HG03060 (cell line): ENCODE measurements around the gene OR5AS1.
"Not testable (repeated sequence)": the region's sequence is repeated elsewhere in the genome, so short reads cannot be mapped to it uniquely, and the experiment has no call there.

Source experiments
- ATAC-seq: cut with Tn5 transposase; IDR thresholded peaks from one replicate; pipeline ENCODE4 v1.9.1; 2021; ENCODE audit warnings: low read depth, moderate number of reproducible peaks; ENCODE audit not compliant: unreplicated experiment

OR5AS1 gene

DNA sequence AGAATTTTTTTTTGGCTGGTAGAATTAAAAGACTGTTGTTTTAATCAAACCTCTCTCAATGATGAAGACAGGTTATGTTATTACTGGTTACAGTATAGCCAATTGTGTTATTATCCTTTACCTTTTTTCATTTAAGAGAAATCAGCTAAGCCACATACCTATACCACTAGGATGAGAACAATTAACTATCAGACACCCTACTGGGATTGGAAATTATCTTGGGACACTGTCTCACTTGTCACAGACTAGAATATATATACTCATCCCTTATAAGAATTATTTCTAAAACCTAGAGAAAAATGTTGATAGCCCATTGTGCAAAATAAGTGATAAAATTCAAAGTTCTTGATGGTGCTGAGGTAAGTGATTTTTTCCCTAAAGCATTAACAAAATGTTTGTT lies at the start of gene OR5AS1:
TSS of gene OR5AS1 (plus strand) at position 301 of the 400 bp plus-strand sequence. CDS start 2,765 bp downstream, outside the sequence.
- ATAC-seq = no peak

DNA sequence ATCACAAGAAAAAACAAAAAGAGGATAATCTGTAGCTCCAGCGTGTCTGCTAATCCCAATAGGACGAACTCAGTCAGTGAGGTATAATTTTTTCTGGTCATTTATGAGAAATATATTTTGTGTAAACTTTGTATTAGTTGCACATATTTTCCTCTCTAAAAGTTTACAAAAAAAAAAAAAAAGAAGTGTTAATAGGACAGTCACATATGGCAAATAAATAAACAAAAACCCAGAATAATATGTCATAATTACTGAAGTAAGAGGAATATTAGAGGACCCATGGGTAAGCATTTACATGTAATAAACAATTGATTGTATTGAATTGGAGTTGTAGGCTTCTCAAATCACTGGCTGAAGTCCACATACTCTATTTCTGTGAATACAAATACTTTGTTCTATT lies 32.9 kb upstream of the OR5AS1 start, which contains the start of gene OR5F1:
TSS of gene OR5F1 (minus strand) at position 101 of the 400 bp plus-strand sequence. CDS start at position 101, 0 bp downstream.
- ATAC-seq = no peak

DNA sequence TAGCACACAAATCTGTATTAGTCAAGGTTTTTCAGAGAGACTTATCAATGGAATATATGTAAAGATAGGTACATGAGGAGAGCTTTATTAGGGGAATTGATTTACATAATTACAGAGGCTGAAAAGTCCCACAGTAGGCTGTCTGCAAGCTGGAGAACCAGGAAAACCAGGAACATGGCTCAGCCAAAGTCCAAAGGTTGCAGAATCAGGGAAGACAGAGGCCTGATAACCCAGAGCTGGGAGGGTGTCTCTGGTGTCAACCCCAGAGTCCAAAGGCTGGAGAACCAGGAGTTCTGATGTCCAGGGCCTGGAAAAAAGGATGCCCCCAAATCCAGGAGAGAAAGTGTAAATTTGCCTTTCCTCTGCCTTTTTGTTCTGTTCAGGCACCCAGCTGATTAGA lies 16.7 kb upstream of the OR5AS1 start:
- no peak for ATAC-seq

DNA sequence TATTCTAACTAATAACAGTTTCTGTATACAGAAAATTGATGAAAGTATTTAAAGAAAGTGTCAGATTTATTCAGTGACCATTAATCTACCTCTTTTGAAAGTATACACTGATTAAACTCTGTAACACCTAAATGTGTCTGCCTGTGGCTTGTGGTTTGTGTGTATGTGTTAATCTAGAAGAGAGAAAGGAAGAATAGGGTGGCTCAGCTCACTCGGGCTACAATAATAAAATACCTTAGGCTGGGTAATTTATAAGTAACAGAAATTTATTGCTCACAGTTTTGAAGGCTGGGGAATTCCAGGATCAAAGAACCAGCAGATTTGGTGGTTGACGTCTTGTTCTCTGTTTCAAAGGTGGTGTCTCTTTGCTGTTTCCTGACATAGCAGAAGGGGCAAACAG lies 13.6 kb upstream of the OR5AS1 start:
- ATAC-seq = no peak

DNA sequence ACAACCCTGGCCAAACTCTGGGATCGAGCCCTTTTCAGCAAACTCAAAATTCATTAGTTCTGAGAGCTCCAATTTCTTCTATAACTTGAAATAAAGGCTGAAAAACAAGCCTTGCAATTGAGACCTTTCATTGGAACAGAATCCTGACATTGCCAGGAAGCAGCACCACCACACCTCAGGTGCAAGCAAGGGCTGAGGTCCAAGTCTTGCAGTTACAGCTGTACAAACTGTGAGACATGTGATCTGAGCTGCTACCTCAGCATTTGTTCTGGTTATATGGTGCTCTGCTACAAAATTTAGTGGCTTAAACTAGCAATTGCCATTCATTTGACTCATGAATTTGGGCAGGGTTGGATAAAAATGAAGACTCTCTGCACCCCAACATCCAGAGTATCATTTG lies 18.1 kb downstream of the OR5AS1 start:
- ATAC-seq = no peak

DNA sequence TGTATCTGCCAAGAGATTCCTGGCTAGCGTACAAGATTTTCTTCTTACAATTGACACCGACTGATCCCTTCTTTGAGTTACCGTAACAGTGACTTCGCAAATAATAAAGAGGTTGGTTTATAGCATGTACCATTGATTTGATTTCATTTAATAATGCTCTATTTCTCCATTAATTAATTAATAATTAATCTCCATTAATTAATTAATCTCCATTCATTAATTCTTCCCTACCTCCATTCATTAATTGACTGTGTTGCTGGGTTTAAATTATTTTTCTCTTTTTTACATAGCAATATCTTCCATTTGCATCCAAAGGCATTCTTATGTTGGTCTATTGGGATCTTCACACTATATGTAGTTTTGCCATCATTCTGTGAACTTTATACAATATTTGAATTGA lies 21.0 kb downstream of the OR5AS1 start:
- no peak for ATAC-seq

DNA sequence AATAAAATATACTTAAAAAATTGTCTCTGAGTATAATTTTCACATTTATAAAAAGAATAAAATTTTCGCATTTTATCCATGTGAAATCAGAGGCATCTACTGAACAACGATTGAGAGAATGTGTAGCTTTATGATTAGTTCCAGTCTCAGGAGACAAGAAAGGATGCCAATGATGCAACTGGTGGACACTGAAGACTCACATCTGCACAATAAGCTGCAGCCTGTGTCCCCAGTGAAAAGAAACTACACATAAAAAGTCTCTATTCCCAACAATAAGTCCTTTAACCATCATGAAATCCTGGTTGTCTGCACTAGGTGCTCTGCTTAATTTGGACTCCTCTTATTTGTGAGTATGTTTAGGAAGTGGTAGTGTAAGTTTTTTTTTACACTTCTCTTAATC lies 22.0 kb downstream of the OR5AS1 start:
- ATAC-seq = no peak

DNA sequence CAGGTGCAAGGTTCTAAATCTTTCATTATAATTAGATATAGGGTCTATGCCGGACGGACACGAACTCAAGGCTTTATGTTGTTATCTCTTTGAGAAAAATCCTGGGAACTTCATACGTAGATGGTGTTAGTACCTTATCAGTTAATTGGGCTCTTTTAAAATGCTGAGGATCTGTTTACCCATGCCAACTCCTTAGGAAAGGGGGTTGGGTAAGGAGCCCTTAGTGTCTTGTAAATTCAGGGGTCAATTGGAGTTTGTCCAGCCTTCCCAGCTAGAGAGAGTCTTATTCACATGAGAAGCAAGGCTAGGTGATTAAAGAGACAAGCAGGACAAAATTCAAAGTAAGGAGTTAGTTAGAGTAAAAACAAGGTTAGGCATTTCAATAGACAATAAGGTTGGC lies 28.9 kb downstream of the OR5AS1 start:
- not testable (repeated sequence) for ATAC-seq

DNA sequence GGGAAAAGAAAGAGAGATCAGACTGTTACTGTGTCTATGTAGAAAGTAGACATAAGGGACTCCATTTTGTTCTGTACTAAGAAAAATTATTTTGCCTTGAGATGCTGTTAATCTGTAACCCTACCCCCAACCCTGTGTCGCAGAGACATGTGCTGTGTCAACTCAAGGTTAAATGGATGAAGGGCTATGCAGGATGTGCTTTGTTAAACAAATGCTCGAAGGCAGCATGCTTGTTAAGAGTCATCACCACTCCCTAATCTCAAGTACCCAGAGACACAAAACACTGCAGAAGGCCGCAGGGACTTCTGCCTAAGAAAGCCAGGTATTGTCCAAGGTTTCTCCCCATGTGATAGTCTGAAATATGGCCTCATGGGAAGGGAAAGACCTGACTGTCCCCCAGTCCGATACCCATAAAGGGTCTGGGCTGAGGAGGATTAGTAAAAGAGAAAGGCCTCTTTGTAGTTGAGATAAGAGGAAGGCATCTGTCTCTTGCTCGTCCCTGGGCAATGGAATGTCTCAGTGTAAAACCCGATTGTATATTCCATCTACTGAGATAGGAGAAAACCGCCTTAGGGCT lies 30.3 kb downstream of the OR5AS1 start:
- not testable (repeated sequence) for ATAC-seq

DNA sequence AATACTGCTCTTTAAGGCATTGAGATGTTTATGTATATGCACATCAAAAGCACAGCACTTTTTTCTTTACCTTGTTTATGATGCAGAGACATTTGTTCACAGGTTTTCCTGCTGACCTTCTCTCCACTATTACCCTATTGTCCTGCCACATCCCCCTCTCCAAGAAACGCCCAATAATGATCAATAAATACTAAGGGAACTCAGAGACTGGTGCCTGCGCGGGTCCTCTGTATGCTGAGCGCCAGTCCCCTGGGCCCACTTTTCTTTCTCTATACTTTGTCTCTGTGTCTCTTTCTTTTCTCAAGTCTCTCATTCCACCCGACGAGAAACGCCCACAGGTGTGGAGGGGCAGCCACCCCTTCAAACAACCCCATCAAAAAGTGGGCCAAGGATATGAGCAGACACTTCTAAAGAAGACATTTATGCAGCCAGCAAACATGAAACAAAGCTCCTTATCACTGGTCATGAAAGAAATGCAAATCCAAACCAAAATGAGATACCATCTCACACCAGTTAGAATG lies 30.9 kb downstream of the OR5AS1 start:
- ATAC-seq = not testable (repeated sequence)

DNA sequence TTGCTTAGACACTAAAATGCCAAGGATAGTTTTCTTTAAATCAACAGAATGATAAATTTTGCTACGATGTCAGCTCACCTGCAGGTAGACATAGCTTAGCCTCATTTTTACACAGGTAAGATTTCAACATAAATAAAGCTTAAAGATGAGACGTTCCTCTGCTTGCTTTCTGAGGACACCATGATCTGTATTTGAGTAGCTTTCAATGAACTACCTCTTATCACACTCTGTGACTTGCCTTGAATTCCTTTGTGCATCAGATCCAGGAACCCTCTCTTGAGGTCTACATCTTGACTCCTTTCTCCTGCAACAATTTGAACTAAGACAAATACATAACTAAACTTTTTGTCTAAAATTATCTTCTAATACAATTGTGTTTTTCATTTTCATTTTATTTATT lies 39.5 kb downstream of the OR5AS1 start:
- no peak for ATAC-seq
